Hematopoietic multipotent progenitor cell treated with erythropoietin and hydrocortisone succinate and interleukin-3 and kit ligand, for 4 days (in vitro differentiated cells): ENCODE results near the gene KCNIP3.
"Not testable (repeated sequence)": the region's sequence is repeated elsewhere in the genome, so short reads cannot be mapped to it uniquely, and the experiment has no call there.

Source experiments
- DNase-seq: peaks from one replicate; pipeline ENCODE4 v3.0.0-alpha.2; 2015

Gene KCNIP3

DNA sequence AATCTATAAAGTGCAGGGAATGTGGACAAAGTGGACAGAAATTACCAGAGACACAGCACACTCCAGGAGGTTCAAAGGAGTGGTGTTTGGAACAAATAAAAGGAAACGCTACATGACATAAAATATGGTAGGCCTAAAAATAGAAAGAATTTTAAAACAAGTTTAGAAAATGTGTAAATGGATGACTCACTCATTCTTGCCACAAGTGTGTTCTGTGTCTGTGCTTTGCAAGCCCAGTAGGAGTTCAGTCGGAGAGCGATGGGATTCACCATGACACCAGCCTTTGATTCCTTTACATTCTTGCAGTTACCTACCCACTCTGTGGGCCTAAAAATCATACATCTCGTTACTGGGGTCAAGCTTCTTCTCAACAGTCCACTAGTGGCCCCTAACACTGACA is 136.2 kb downstream of the KCNIP3 start:
- not testable (repeated sequence) for DNase-seq

DNA sequence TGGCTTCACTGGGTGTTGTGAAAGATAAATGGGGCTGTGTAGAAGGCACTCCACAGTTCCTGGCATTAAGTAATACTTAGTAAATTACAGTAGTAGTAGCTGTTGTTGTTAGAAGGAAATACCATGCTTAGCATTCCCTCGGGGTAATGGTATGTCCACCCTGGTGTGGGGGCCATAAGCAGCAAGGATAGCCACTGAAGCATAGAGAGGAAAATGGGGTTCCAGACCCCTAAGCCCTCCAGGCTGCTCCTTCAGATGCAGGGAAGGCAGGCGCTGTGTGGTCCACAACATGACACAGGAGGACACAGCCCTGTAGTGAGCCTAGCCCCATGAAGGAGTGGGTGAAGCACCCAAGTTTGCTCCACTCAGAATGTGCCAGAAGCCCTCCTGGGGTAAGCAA is 136.8 kb downstream of the KCNIP3 start:
- not testable (repeated sequence) for DNase-seq

DNA sequence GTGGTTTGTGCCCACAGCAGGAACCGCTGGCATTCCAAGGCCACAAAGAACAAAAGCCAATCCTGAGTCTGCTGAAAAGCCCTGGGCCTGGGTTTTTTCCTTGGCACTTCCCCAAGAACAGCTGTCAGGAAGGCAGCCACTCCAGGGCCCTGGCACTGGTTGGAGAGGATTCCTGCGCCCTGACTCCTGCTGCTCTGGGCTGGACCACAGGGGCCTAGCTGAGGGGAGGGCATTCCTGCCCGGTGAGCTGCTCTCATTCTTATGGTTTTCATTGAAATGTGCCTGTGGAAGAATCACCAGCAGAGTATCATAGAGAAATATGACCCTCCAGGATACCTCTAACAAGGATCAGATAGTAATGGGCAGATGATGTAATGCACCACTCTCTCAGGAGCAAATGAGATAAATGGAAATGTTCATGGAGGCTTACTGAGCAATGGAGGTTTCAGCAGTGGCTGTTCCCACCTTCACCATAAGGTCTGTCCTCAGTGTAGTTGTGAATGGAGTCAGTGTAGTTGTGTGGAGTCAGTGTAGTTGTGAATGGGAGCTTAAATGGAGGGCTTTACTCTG is 137.4 kb downstream of the KCNIP3 start:
- not testable (repeated sequence) for DNase-seq

DNA sequence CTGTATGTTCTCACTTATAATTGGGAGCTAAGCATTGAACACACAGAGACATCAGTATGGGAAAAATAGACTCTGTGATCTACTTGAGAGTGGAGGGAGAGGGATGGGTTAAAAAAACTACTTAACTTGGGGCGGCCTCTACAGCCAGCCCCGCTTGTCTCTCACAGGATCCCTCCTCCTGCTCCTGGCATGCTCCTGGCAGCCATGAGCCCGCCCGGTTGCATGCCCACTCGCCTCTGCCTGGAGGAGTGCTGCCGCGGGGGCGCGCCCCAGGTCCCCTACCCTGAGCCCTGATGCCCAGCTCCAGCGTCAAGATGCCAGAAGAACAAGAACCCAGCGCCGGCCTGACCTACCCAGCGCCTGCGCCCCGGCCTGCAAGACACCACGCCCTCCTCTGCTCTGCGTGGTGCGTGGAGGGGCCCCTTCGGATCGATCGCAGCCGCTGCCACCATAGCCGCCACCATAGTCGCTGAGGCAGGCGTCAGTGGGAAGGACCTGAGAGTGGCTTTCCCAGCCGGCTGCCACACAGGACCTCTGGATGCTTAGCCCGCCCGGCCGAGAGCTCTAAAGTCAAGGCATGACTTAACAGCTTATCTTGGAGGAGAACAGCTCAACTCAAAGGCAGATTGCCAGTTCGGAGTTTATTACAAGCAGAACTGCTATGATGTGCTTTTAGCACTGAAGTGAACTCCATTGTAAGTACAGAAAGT is 138.2 kb downstream of the KCNIP3 start:
- not testable (repeated sequence) for DNase-seq
